HepG2 (cell line): Measurements from ENCODE around the gene CHKB. TPM values are rescaled to one million over a fixed set of nuclear protein-coding genes. Genes with fewer than 3 reads are reported as not detected.
A peak's percentile ranks its signal among the peaks of the same experiment; 100 is the strongest.

Experiments used
- ATAC-seq: fragments of 200-7000 bp; cut with Tn5 transposase; 3 replicates; pipeline ENCODE4 v1.9.1; 2020; ENCODE audit warnings: mild to moderate bottlenecking, moderate library complexity
- BruUV-seq: library from RNA; stranded (reverse); fragments of 400-500 nt; replicated peaks from 2 replicates; lab custom pipeline; 2021; lab: Mats Ljungman, UMichigan
- CTCF ChIA-PET: fragments of 300-600 bp; formaldehyde crosslinking; extraction: SDS; loops from one replicate; lab custom pipeline; 2021; ENCODE audit warnings: low total read pairs, inconsistent platforms, low intra/inter-chr PET ratio; lab: Yijun Ruan, JAX
- POLR2A ChIA-PET: fragments of 350-600 bp; sonication (Branson Sonifier 250); formaldehyde crosslinking; loops from one replicate; lab custom pipeline; 2020; ENCODE audit warnings: antibody characterized with exemption, inconsistent platforms; lab: Yijun Ruan, JAX
- DNase-seq: peaks from one replicate; pipeline ENCODE4 v3.0.0-alpha.2; 2015; ENCODE audit warnings: low spot score
- FAIRE-seq: peaks from 3 replicates; lab custom pipeline; 2011; peaks lifted over from hg19 to GRCh38; lab: Jason Lieb, UNC
- H2AFZ ChIP-seq: one replicate; pipeline ENCODE4 v1.6.1; 2011; ENCODE audit warnings: low read length, inconsistent platforms
- H3K27ac ChIP-seq: fragments of 300-600 bp; 3 replicates; pipeline ENCODE4 v1.8.0; 2011; ENCODE audit warnings: mixed run types, mild to moderate bottlenecking, mixed read lengths, low read length, inconsistent platforms; ENCODE audit not compliant: insufficient read depth; ENCODE audit errors: extremely low read length
- H3K27me3 ChIP-seq, 2 experiments: fragments of 200-600 bp in 1 of 2; 2 replicates in 1 of 2; 3 replicates in 1 of 2; pipeline versions ENCODE4 v1.6.0 to v1.8.0; 2011; ENCODE audit warnings: low read length in 2 of 2, mild to moderate bottlenecking in 2 of 2, moderate library complexity in 2 of 2, inconsistent platforms in 1 of 2; ENCODE audit not compliant: insufficient read depth in 2 of 2, control insufficient read depth in 1 of 2
- H3K36me3 ChIP-seq, 2 experiments: fragments of 200-600 bp in 1 of 2; replicated peaks in 1 of 2; 2 replicates in 1 of 2; 3 replicates in 1 of 2; pipeline versions ENCODE4 v1.5.1 to v1.8.0; 2011; ENCODE audit warnings: low read length in 2 of 2, inconsistent platforms in 1 of 2; ENCODE audit not compliant: insufficient read depth in 2 of 2, control insufficient read depth in 1 of 2
- H3K4me1 ChIP-seq: 2 replicates; pipeline ENCODE4 v1.5.1; 2012; ENCODE audit warnings: low read length, inconsistent platforms; ENCODE audit not compliant: insufficient read depth
- H3K4me2 ChIP-seq: 2 replicates; pipeline ENCODE4 v1.6.0; 2011; ENCODE audit warnings: low read depth, low read length, inconsistent platforms
- H3K4me3 ChIP-seq, 3 experiments: fragments of 200-600 bp in 1 of 3; sonication (generic), shearing (Covaris generic) in 1 of 3; replicated peaks in 1 of 3; 2 replicates each; pipeline ENCODE4 v1.5.1; 2011 to 2016; ENCODE audit warnings: low read length in 3 of 3, inconsistent platforms in 2 of 3, low read depth in 2 of 3, mild to moderate bottlenecking in 2 of 3, control low read depth in 1 of 3, mixed read lengths in 1 of 3; ENCODE audit not compliant: insufficient read depth in 1 of 3
- H3K79me2 ChIP-seq: one replicate; pipeline ENCODE4 v1.6.1; 2011; ENCODE audit warnings: low read length, inconsistent platforms; ENCODE audit not compliant: insufficient read depth
- H3K9ac ChIP-seq: 2 replicates; pipeline ENCODE4 v1.6.0; 2011; ENCODE audit warnings: mild to moderate bottlenecking, low read depth, low read length, inconsistent platforms; ENCODE audit not compliant: insufficient read depth
- H3K9me3 ChIP-seq: 2 replicates; pipeline ENCODE4 v1.5.1; 2012; ENCODE audit warnings: mild to moderate bottlenecking, low read length
- H4K20me1 ChIP-seq: 2 replicates; pipeline ENCODE4 v1.6.0; 2011; ENCODE audit warnings: inconsistent platforms, mild to moderate bottlenecking, low read length, moderate library complexity; ENCODE audit not compliant: insufficient read depth
- AGO2 ChIP-seq: fragments of 200-400 bp; formaldehyde crosslinking; optimal IDR thresholded peaks from 2 replicates; pipeline ENCODE3; 2017; ENCODE audit warnings: mild to moderate bottlenecking, low read depth, low read length, moderate library complexity
- AKAP8 ChIP-seq: sonication (generic); formaldehyde crosslinking; IDR thresholded peaks from 2 replicates; pipeline ENCODE4 v1.5.1; 2020; ENCODE audit warnings: mild to moderate bottlenecking, missing genetic modification reagents
- DNMT1 ChIP-seq: sonication (generic); formaldehyde crosslinking; IDR thresholded peaks from 2 replicates; pipeline ENCODE4 v1.5.1; 2020; ENCODE audit warnings: mild to moderate bottlenecking, missing genetic modification reagents
- GABPA ChIP-seq, 2 experiments: IDR thresholded peaks; 2 replicates each; pipeline ENCODE4 v1.6.1; 2011 to 2016; ENCODE audit warnings: low read depth in 2 of 2, low read length in 1 of 2, missing biosample characterization in 1 of 2, missing genetic modification characterization in 1 of 2
- KDM2A ChIP-seq: sonication (generic); formaldehyde crosslinking; IDR thresholded peaks from 2 replicates; pipeline ENCODE4 v1.4.0; 2020; ENCODE audit warnings: low read depth, missing genetic modification reagents, borderline replicate concordance
- POLR2G ChIP-seq: fragments of 200-400 bp; formaldehyde crosslinking; IDR thresholded peaks from 2 replicates; pipeline ENCODE4 v1.6.1; 2018; ENCODE audit warnings: mild to moderate bottlenecking, low read depth, low read length, moderate library complexity
- REXO4 ChIP-seq: sonication (generic); formaldehyde crosslinking; IDR thresholded peaks from 2 replicates; pipeline ENCODE4 v1.8.0; 2022; ENCODE audit warnings: missing genetic modification reagents, mild to moderate bottlenecking, borderline replicate concordance
- SMAD9 ChIP-seq: sonication (generic); formaldehyde crosslinking; IDR thresholded peaks from 2 replicates; pipeline ENCODE4 v1.5.1; 2020; ENCODE audit warnings: mild to moderate bottlenecking, missing genetic modification reagents
- SOX6 ChIP-seq, 2 experiments: fragments of 450-650 bp in 1 of 2; sonication (generic) in 1 of 2; formaldehyde crosslinking in 1 of 2; IDR thresholded peaks; 2 replicates each; pipeline versions ENCODE4 v1.4.0 to v1.6.1; 2017 to 2020; ENCODE audit warnings: antibody characterized with exemption in 1 of 2, mild to moderate bottlenecking in 1 of 2, missing genetic modification reagents in 1 of 2
- ZMYM3 ChIP-seq: sonication (generic); formaldehyde crosslinking; IDR thresholded peaks from 2 replicates; pipeline ENCODE4 v1.5.1; 2020; ENCODE audit warnings: mild to moderate bottlenecking, missing genetic modification reagents
- ZNF607 ChIP-seq: sonication (generic); formaldehyde crosslinking; IDR thresholded peaks from 2 replicates; pipeline ENCODE4 v1.5.1; 2020; ENCODE audit warnings: missing genetic modification reagents, mild to moderate bottlenecking, borderline replicate concordance
- ZNF616 ChIP-seq: sonication (generic); formaldehyde crosslinking; IDR thresholded peaks from 2 replicates; pipeline ENCODE4 v1.5.0; 2020; ENCODE audit warnings: low read depth, mild to moderate bottlenecking, missing genetic modification reagents
- ZNF768 ChIP-seq: sonication (generic); formaldehyde crosslinking; IDR thresholded peaks from 2 replicates; pipeline ENCODE4 v1.4.0; 2020; ENCODE audit warnings: missing genetic modification reagents
- ZNF777 ChIP-seq: sonication (generic); formaldehyde crosslinking; IDR thresholded peaks from 2 replicates; pipeline ENCODE4 v1.4.0; 2020; ENCODE audit warnings: missing genetic modification reagents
- ZNF782 ChIP-seq: sonication (generic); formaldehyde crosslinking; IDR thresholded peaks from 2 replicates; pipeline ENCODE4 v1.4.0; 2020; ENCODE audit warnings: missing genetic modification reagents, mild to moderate bottlenecking, borderline replicate concordance
- WGBS: methylation state at CpG from one replicate; pipeline ENCODE4 v1.1.6; 2017; ENCODE audit warnings: low lambda C conversion rate; 5-methylcytosine and 5-hydroxymethylcytosine counted together
- in situ Hi-C: cut with HindIII; loops from 2 replicates; pipeline ENCODE4 v1.10.0; 2017; ENCODE audit warnings: low pct_unique_long_range_greater_than_20kb; ENCODE audit not compliant: extremely low pct_ligation_motif_present
- intact Hi-C: fragments of 100-400 bp; cut with micrococcal nuclease; formaldehyde crosslinking; loops from one replicate; pipeline ENCODE4 v1.10.0; 2022; ENCODE audit not compliant: unreplicated experiment
- polyA plus RNA-seq, 8 experiments: library from polyadenylated mRNA; depleted of rRNA in 3 of 8; stranded (reverse) in 7 of 8; unstranded in 1 of 8; fragments of >200 nt; fragmentation: Illumina TruSeq in 4 of 8; extraction: Trizol in 4 of 8; gene quantifications; 2 replicates each; pipeline versions ENCODE4 v1.2.1 to v1.2.3, GENCODE V29; 2011 to 2016; ENCODE audit warnings: low read depth in 4 of 8, missing spikeins in 1 of 8, mixed read lengths in 1 of 8; ENCODE audit not compliant: insufficient read depth in 1 of 8
- total RNA-seq, 5 experiments: library from RNA; depleted of rRNA; stranded (reverse); fragments of >200 nt; fragmentation: Illumina TruSeq; extraction: Trizol; gene quantifications; 2 replicates each; pipeline ENCODE4 v1.2.3, GENCODE V29; 2016; ENCODE audit warnings: low read depth in 1 of 5
- TF ChIP-seq, protein P1 (sequence below): sonication (generic); formaldehyde crosslinking; IDR thresholded peaks from 2 replicates; pipeline ENCODE4 v1.8.0; 2023; ENCODE audit warnings: mild to moderate bottlenecking, missing genetic modification reagents
- TF ChIP-seq, protein P2 (sequence below): sonication (generic); formaldehyde crosslinking; IDR thresholded peaks from 2 replicates; pipeline ENCODE4 v1.4.0; 2020; ENCODE audit warnings: missing genetic modification reagents
- TF ChIP-seq, protein P3 (sequence below): sonication (generic); formaldehyde crosslinking; conservative IDR thresholded peaks from 2 replicates; pipeline ENCODE4 v1.8.0; 2022; ENCODE audit warnings: low read depth, missing genetic modification reagents

Gene CHKB
- total and polyA plus RNA-seq, 2 of the 13 experiments (the other 11 are each of a cell fraction or from before 2014, with no cell fraction given) = 24.5 to 42.7 TPM

DNA sequence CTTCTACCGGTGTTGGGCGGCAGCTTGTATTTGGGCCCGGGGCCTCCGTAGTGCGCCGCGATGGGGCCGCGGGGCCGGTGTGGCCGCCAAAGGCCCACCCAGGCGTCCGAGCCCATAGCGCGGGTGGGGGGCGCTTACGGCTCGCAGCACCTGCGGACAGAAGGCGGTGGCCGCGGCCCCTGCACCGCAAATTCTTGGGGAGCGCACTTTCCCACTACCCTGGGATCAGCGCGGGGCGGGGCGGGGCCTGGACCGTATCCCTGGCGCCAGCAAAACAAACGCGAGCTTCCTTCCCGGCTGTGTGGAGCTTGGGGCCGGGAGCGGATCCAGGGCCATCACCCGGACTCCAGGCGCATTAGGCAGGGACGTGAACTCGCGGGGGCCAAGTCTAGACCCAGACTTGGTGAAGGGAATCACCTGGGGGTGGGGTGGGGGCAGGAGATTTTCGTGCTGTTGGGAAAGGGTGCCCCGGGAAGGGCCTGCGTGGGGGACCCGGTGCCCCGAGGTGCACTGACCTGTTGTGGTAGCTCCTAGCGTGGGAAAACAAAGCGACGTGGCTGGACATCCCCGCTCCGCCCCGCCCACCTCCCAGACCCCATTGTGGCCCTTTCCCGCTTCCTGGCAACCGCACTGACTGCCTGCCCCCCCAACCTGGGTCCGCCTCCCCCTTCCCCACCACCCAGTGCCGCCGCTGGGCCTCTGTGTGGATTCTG is 50.5 kb downstream of the CHKB start (continued):
- TF ChIP-seq SOX6 (IDR thresholded peaks at IDR 0.05) (no peak), SOX6 (CRISPR knock-in tag; IDR thresholded peaks at IDR 0.05) (no peak), REXO4 (CRISPR knock-in tag) (no peak), SMAD9 (no peak), ZNF616 (CRISPR knock-in tag) (no peak)

DNA sequence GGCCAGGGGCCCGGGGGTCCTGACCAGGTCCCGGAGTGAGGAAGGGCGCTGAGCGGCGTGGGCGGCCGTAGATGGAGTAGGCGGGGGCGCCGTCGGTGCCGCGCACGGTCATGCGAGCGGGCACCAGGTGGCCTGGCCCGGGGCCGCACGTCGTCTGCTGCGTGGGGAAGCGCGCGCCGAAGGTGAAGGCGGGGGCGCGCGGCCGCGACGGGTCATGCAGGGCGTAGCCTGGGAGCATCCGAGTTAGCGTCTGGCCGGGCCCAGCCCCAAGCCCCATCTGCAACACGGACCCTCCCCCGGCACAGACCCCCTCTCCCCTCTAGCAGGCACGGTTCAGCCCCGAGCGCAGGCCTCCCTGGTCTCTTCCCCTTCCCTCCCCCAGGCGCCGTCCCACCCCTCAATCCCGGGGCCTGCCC is 51.1 kb downstream of the CHKB start:
- H3K27me3 ChIP-seq = 0 out of 5 replicates have a peak, but pooled peaks cover 0 to 6% of the 10 kb centered on the region in 2 experiments
- peak overlapping the region; percentile 58 to 83 (median 74) for H3K4me3 ChIP-seq
- in situ Hi-C loops = loop anchor here (5.0 kb wide), 1 partner anchor 36 kb away; no protein-coding TSS in a partner anchor
- ChIA-PET POLR2A (interaction anchor here (0.8 to 5.9 kb wide), 8 partner anchors 8 to 110 kb away, joined by 3 to 34 read pairs (median 6); partner anchors contain the start of genes KLHDC7B, LMF2, NCAPH2 and SYCE3), CTCF (no interaction called here)
- H3K79me2 ChIP-seq = peaks cover 2% of the 10 kb centered on the region
- WGBS = 0% methylated on average over 7 of the region's 44 CpGs
- H3K9me3 ChIP-seq = no peaks in the 10 kb centered on the region
- H3K4me2 ChIP-seq = peak overlapping the region; percentile 84
- H3K9ac ChIP-seq = peak overlapping the region; percentile 73
- no peaks in the 10 kb centered on the region for H3K36me3 ChIP-seq
- H3K27ac ChIP-seq = peak overlapping the region; percentile 74
- ATAC-seq (peak; percentile 12), FAIRE-seq (no peak), DNase-seq (no peak)
- H3K4me1 ChIP-seq = peaks cover 74% of the 10 kb centered on the region
- no peaks in the 10 kb centered on the region for H4K20me1 ChIP-seq
- intact Hi-C loops = no loop called here
- BruUV-seq = no TSS peak
- no peak overlapping the region for H2AFZ ChIP-seq
- TF ChIP-seq, protein P1, sequence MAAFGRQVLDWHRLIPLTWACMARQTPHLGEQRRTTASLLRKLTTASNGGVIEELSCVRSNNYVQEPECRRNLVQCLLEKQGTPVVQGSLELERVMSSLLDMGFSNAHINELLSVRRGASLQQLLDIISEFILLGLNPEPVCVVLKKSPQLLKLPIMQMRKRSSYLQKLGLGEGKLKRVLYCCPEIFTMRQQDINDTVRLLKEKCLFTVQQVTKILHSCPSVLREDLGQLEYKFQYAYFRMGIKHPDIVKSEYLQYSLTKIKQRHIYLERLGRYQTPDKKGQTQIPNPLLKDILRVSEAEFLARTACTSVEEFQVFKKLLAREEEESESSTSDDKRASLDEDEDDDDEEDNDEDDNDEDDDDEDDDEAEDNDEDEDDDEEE (CRISPR knock-in tag) = no peak; the same call in 1 of the 2 replicates
- TF ChIP-seq AKAP8 (CRISPR knock-in tag) = 0 out of 2 replicates have a peak, but pooled peaks have one; percentile 22
- 0 out of 2 replicates have a peak, but pooled peaks have one; percentile 6 for TF ChIP-seq POLR2G
- peak; percentile 60; the same call in 1 of the 2 replicates for TF ChIP-seq ZNF607 (CRISPR knock-in tag)
- 0 out of 2 replicates have a peak, but pooled peaks have one; percentile 39 for TF ChIP-seq ZNF782 (CRISPR knock-in tag)
- 0 out of 2 replicates have a peak, but pooled peaks have one; percentile 14 for TF ChIP-seq ZNF768 (CRISPR knock-in tag)
- TF ChIP-seq ZMYM3 (CRISPR knock-in tag) = no peak
- peak; percentile 42; the same call in 1 of the 2 replicates for TF ChIP-seq KDM2A (CRISPR knock-in tag)
- TF ChIP-seq GABPA (IDR thresholded peaks at IDR 0.05; ENCODE audit: low read depth, low read length) = no peak
- no peak for TF ChIP-seq GABPA (CRISPR knock-in tag; IDR thresholded peaks at IDR 0.05; ENCODE audit: low read depth)
- TF ChIP-seq, protein P2, sequence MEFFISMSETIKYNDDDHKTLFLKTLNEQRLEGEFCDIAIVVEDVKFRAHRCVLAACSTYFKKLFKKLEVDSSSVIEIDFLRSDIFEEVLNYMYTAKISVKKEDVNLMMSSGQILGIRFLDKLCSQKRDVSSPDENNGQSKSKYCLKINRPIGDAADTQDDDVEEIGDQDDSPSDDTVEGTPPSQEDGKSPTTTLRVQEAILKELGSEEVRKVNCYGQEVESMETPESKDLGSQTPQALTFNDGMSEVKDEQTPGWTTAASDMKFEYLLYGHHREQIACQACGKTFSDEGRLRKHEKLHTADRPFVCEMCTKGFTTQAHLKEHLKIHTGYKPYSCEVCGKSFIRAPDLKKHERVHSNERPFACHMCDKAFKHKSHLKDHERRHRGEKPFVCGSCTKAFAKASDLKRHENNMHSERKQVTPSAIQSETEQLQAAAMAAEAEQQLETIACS (CRISPR knock-in tag) = peak; percentile 86
- TF ChIP-seq DNMT1 (CRISPR knock-in tag) = 0 out of 2 replicates have a peak, but pooled peaks have one; percentile 24
- peak; percentile 94 for TF ChIP-seq ZNF777 (CRISPR knock-in tag)
- TF ChIP-seq AGO2 = peak; percentile 13
- TF ChIP-seq, protein P3, sequence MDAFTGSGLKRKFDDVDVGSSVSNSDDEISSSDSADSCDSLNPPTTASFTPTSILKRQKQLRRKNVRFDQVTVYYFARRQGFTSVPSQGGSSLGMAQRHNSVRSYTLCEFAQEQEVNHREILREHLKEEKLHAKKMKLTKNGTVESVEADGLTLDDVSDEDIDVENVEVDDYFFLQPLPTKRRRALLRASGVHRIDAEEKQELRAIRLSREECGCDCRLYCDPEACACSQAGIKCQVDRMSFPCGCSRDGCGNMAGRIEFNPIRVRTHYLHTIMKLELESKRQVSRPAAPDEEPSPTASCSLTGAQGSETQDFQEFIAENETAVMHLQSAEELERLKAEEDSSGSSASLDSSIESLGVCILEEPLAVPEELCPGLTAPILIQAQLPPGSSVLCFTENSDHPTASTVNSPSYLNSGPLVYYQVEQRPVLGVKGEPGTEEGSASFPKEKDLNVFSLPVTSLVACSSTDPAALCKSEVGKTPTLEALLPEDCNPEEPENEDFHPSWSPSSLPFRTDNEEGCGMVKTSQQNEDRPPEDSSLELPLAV = no peak
